Measurements from ENCODE around the gene ZNF362. TPM values are rescaled to one million over a fixed set of nuclear protein-coding genes. Genes with fewer than 3 reads are reported as not detected.
A peak's percentile ranks its signal among the peaks of the same experiment; 100 is the strongest.

ZNF362 gene, protein sequence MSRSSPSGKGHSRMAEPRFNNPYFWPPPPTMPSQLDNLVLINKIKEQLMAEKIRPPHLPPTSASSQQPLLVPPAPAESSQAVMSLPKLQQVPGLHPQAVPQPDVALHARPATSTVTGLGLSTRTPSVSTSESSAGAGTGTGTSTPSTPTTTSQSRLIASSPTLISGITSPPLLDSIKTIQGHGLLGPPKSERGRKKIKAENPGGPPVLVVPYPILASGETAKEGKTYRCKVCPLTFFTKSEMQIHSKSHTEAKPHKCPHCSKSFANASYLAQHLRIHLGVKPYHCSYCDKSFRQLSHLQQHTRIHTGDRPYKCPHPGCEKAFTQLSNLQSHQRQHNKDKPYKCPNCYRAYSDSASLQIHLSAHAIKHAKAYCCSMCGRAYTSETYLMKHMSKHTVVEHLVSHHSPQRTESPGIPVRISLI
- total RNA-seq (3.1 and 3.8 TPM in 2 replicates), polyA plus RNA-seq (5.0 and 5.7 TPM in 2 replicates), polyA minus RNA-seq (ENCODE audit: low replicate concordance) (28.8 and 32.5 TPM in 2 replicates)
- polyA plus RNA-seq (2012) = 13.6 and 14.8 TPM in 2 replicates

DNA sequence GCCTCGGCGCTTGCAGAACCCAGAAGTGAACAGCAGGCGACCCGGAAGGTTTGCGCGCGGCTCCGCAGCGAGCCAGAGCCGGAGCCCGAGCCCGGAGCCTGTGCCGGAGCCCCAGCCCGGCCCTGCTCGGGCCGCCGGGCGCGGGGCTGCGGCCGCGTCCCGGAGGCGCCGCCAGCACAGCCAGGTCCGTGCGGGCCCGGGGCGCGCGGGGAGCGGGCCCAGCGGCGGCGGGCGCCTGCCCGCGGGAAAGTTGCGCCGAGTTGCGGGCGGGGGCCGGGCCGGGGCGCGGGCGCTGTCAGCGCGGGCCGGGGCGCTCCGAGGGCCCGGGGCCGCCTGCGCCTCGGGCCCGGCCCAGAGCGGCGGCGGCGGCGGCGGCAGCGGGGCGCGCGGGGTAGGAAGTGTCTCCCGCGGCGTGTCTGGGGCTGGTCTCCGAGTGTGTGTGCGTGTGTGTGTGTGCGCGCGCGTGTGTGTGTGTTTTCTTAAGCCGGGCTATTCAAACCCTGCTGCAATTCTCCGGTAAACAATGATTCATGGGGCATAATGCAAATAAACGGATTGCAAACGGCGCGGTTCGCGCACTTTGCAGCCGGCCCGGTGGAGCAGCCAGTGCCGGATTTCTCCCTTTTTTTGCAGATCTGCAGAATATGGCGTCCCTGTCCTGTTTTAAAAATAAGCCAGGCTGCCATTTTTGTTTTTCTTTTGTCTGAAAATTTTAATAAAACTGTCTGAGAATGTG is at the start of gene ZNF362:
TSS of gene ZNF362 (plus strand) at position 22 of the 736 bp plus-strand sequence. CDS start 14,083 bp downstream, outside the sequence.
- TF ChIP-seq, protein P1, sequence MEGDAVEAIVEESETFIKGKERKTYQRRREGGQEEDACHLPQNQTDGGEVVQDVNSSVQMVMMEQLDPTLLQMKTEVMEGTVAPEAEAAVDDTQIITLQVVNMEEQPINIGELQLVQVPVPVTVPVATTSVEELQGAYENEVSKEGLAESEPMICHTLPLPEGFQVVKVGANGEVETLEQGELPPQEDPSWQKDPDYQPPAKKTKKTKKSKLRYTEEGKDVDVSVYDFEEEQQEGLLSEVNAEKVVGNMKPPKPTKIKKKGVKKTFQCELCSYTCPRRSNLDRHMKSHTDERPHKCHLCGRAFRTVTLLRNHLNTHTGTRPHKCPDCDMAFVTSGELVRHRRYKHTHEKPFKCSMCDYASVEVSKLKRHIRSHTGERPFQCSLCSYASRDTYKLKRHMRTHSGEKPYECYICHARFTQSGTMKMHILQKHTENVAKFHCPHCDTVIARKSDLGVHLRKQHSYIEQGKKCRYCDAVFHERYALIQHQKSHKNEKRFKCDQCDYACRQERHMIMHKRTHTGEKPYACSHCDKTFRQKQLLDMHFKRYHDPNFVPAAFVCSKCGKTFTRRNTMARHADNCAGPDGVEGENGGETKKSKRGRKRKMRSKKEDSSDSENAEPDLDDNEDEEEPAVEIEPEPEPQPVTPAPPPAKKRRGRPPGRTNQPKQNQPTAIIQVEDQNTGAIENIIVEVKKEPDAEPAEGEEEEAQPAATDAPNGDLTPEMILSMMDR (conservative IDR thresholded peaks at IDR 0.05 in 1 of 2, IDR thresholded peaks at IDR 0.05 in 1 of 2; ENCODE audit: low read depth in 1 of 2, low read length in 2 of 2) = peak in 1 of 2 donors; percentile 18
- no peak for TF ChIP-seq EZH2 (IDR thresholded peaks at IDR 0.05; ENCODE audit: low read length, missing control alignments)
- Histone ChIP-seq H2AFZ (ENCODE audit: low read length) (peak within 1 kb of the TSS; percentile 62), H3K27ac (ENCODE audit: insufficient read depth, low read length) (peak within 1 kb of the TSS; percentile 89), H3K9ac (ENCODE audit: insufficient read depth, low read length) (peak within 1 kb of the TSS; percentile 79), H3K4me2 (ENCODE audit: extremely low read depth, insufficient read depth, low read length) (peak within 1 kb of the TSS; percentile 98), H3K79me2 (ENCODE audit: control insufficient read depth, insufficient read depth, low read length) (peaks cover 21% of the 10 kb centered on the region), H3K27me3 (ENCODE audit: control insufficient read depth, insufficient read depth, low read length) (no peaks in the 10 kb centered on the region), H3K4me1 (ENCODE audit: control insufficient read depth, extremely low read depth, insufficient read depth, low read length) (peaks cover 5% of the 10 kb centered on the region), H3K36me3 (ENCODE audit: control insufficient read depth, insufficient read depth, low read length) (no peaks in the 10 kb centered on the region), H4K20me1 (ENCODE audit: control insufficient read depth, extremely low read depth, insufficient read depth, low read length) (no peaks in the 10 kb centered on the region), H3K9me3 (ENCODE audit: control insufficient read depth, insufficient read depth, low read depth, low read length) (no peaks in the 10 kb centered on the region), H3K4me3 (replicated peaks in 1 of 4; ENCODE audit: control extremely low read depth in 1 of 4, insufficient read depth in 1 of 4, low read depth in 3 of 4, low read length in 4 of 4) (peak within 1 kb of the TSS; percentile 48 to 88 (median 66))
- peak; percentile 77 to 85 for DNase-seq (ENCODE audit: low read depth in 2 of 2)

DNA sequence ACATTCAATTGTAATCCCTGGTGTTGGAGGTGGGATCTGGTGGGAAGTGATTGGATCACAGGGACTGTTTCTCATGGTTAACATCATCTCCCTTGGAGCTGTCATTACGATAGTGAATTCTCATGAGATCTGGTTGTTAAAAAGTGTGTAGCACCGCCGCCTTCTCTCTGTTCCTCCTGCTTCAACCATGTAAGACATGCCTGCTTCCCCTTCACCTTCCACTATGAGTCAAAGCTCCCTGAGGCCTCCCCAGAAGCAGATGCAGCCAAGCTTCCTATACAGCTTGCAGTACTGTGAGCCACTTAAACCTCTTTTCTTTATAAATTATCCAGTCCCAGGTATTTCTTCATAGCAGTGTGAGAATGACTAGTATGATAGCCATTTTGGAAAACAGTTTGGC is 44.3 kb upstream of the ZNF362 start:
- no peaks in the 10 kb centered on the region for H3K4me1 ChIP-seq (ENCODE audit: control insufficient read depth, extremely low read depth, insufficient read depth, low read length)
- H3K27ac ChIP-seq (ENCODE audit: insufficient read depth, low read length) = no peak overlapping the region
- no peak for DNase-seq (ENCODE audit: low read depth in 2 of 2)
- H3K79me2 ChIP-seq (ENCODE audit: control insufficient read depth, insufficient read depth, low read length) = no peaks in the 10 kb centered on the region
- TF ChIP-seq, protein P1 (conservative IDR thresholded peaks at IDR 0.05 in 1 of 2, IDR thresholded peaks at IDR 0.05 in 1 of 2; ENCODE audit: low read depth in 1 of 2, low read length in 2 of 2) = no peak
- TF ChIP-seq EZH2 (IDR thresholded peaks at IDR 0.05; ENCODE audit: low read length, missing control alignments) = no peak
- H3K36me3 ChIP-seq (ENCODE audit: control insufficient read depth, insufficient read depth, low read length) = no peaks in the 10 kb centered on the region
- no peaks in the 10 kb centered on the region for H3K9me3 ChIP-seq (ENCODE audit: control insufficient read depth, insufficient read depth, low read depth, low read length)
- no peak overlapping the region for H3K9ac ChIP-seq (ENCODE audit: insufficient read depth, low read length)
- H3K4me2 ChIP-seq (ENCODE audit: extremely low read depth, insufficient read depth, low read length) = no peak overlapping the region
- H3K4me3 ChIP-seq (replicated peaks in 1 of 4; ENCODE audit: control extremely low read depth in 1 of 4, insufficient read depth in 1 of 4, low read depth in 3 of 4, low read length in 4 of 4) = no peak overlapping the region
- H4K20me1 ChIP-seq (ENCODE audit: control insufficient read depth, extremely low read depth, insufficient read depth, low read length) = no peaks in the 10 kb centered on the region
- peaks cover 2% of the 10 kb centered on the region for H3K27me3 ChIP-seq (ENCODE audit: control insufficient read depth, insufficient read depth, low read length)
- H2AFZ ChIP-seq (ENCODE audit: low read length) = no peak overlapping the region
